ENCODE measurements around the gene RUNX1. TPM values are rescaled to one million over a fixed set of nuclear protein-coding genes. Genes with fewer than 3 reads are reported as not detected.

The RUNX1 gene
- total RNA-seq, 4 donors from 2014 or later = 16.2 to 34.6 (median 26.4) TPM

DNA sequence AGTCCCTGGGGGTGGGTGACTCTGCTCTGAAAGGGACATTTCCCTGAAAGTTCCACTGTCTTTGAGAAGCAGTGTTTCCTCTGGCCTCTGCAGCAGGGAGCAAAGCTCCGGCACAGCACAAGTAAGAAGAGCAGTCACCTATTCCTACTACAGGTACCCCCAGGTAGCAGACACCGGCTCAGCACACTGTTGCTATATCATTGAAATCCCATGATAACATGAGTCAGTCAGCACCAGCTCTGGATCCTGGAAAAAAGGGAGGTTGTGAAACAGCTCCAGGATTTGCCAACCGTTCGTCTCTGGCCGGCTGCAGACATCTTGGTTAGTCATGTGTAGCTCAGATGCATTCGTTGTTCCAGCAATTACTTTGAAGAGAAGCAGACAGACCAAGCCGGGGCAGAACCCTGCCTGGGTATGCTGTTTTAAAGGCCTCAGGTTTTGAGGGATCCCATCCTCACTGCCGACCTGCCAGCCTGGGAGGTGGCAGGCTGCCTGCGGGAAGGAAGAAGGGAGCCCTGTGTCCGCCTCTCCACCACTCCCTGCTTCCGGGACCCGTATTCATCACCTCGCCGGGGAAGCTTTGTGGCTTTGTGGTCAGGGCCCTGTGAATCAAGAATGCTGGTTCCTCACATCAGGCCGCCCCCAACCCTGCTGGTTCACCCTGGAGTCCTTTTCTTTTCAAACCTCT lies 241.1 kb downstream of the RUNX1 start:
- TF ChIP-seq, protein P1, sequence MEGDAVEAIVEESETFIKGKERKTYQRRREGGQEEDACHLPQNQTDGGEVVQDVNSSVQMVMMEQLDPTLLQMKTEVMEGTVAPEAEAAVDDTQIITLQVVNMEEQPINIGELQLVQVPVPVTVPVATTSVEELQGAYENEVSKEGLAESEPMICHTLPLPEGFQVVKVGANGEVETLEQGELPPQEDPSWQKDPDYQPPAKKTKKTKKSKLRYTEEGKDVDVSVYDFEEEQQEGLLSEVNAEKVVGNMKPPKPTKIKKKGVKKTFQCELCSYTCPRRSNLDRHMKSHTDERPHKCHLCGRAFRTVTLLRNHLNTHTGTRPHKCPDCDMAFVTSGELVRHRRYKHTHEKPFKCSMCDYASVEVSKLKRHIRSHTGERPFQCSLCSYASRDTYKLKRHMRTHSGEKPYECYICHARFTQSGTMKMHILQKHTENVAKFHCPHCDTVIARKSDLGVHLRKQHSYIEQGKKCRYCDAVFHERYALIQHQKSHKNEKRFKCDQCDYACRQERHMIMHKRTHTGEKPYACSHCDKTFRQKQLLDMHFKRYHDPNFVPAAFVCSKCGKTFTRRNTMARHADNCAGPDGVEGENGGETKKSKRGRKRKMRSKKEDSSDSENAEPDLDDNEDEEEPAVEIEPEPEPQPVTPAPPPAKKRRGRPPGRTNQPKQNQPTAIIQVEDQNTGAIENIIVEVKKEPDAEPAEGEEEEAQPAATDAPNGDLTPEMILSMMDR (IDR thresholded peaks at IDR 0.05; ENCODE audit: low read depth) = no peak

DNA sequence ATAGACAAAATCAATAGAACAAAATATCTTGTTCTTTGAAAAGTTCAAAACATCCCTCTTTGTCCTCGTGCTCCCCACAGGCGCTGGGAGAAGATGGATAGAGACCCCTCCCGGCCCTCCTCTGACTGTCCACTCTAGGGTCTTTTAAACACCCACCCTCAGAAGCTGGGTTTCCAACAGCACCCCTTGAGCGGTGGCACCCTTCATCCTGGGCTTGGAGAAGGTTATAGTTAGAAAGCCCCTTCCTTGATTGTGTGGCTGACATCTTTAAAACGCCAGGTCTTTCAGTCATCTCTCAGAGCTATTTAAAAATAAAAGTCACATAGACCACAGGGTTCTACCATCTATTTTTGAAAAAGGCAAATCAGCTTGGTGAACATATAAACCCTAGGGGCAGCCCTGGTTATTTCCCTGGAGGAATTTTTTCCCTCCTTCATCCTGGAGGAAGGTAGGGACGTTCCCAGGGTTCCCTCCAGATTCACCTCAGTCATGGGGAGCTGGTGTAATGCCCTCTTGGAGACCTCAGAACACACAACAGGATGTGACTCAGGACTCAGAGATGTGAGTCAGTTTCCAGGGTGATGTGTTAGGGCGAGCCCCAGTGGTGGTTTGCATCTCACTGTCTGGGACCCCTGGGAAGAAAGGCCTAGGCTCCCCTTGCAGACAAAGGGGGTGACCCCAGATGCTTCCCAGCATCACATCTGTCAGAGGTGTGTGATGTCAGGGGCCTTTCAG lies 241.8 kb downstream of the RUNX1 start:
- TF ChIP-seq, protein P1 (IDR thresholded peaks at IDR 0.05; ENCODE audit: low read depth) = no peak

DNA sequence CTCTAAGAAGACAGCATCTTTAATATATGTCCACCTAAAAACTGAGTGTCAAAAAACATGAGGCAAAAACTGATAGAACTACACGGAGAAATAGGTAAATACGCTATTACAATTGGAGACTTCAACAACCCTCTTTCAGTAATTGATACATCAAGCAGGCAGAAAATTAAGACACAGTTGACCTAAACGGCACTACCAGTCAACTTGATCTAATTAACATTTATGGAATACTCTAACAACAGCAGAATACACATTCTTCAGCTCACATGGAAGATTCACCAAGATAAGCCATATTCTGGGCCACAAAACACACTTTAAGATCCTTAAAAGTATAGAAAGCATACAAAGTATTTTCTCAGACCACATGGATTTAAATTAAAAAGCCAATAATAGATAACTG lies 242.7 kb downstream of the RUNX1 start:
- TF ChIP-seq, protein P1 (IDR thresholded peaks at IDR 0.05; ENCODE audit: low read depth) = no peak

DNA sequence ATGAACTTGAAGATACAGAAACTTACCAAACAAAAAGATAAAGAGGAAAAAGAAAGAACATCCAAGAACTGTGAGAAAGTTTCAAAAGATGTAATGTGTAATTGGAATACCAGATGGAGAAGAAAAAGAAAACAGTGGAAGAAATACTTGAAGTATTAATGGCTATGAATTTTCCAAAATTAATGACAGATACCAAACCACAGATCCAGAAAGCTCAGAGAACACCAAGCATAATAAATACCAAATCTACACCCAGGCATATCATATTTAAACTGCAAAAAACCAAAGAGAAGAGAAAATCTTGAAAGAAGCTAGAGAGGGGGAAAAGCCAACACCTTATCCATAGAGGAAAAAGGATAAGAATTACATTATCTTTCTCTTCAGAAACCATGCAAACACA lies 243.9 kb downstream of the RUNX1 start:
- TF ChIP-seq, protein P1 (IDR thresholded peaks at IDR 0.05; ENCODE audit: low read depth) = no peak

DNA sequence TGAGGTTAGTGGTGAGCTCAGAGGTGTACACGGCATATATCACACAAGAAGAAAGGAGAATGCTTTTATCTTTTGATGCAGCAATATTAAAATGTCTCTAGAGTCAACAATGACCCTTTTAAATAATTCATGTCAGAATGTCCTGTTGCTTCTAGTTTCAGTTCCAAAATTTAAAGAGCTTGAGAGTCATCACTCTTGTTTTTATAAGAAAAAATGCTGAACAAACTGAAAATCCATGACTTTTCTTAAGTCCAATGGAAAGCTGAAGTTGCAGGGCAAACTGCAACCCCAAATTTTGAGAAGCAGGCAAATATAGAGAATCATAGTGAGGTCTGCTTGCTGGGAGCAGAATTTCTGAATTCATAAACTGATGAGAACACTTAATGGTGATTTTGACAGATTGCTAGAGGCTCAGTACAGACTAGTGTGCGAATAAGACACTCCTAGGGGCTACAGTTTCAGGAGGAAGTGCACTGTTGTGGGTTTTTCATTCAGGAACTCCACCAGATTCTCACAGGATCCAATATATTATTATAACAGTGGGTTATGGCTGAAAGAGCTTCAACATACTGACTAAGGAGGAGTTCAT lies 245.2 kb downstream of the RUNX1 start:
- TF ChIP-seq, protein P1 (IDR thresholded peaks at IDR 0.05; ENCODE audit: low read depth) = no peak

DNA sequence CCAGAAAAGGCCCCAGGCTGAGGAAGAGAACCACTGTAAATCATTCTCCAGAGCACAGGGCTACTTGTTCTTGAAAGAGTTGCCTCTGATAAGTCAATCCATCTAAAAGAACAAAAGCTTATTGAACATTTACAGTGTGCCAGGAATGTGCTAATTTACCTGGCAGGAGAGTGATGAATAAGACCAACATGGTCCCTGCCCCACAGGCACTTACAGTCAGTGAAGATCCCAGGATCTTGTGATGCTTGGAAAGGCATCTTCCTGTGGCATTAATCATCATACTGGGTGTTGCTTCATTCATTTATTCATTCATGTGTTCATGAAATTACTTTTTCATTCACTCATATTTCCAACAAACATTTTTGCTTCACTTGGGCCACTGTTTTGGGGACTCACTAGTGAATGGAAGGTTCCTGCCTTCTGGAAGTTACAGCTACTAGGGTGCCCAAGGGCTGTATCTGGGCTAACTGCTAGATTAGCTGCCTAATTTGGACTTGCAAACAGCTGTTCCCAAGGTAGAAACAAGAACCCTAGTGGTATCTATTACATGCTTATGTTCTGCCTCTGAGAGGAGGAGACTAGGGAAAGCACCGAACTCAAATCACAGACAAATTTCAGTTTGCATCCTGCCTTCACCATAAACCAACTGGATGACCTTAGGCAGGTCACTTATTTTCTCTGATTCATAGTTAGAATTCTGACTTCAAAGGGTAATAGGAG lies 246.8 kb downstream of the RUNX1 start:
- TF ChIP-seq, protein P1 (IDR thresholded peaks at IDR 0.05; ENCODE audit: low read depth) = no peak

All from subcutaneous adipose tissue (tissue), 4 donors.